ENCODE measurements around the gene ATP5MC2. TPM values are rescaled to one million over a fixed set of nuclear protein-coding genes. Genes with fewer than 3 reads are reported as not detected.

Gene ATP5MC2
- polyA plus RNA-seq, 3 donors: 498 to 587 (median 522) TPM

GRCh38 chr12:53625373-53625945, 50.4 kb downstream of the ATP5MC2 start:
- H3K4me1 ChIP-seq (ENCODE audit: control insufficient read depth in 1 of 2, insufficient read depth in 2 of 2, low read length in 2 of 2): peaks cover 37 to 42% of the 10 kb centered on the region in 2 donors
- Mint-ChIP-seq H3K36me3 (peaks cover 1 to 12% of the 10 kb centered on the region in 2 donors), H3K27ac (peak overlapping the region; percentile 91 to 100 (median 96)), H3K9me3 (no peaks in the 10 kb centered on the region), H3K4me1 (peaks cover 49% of the 10 kb centered on the region), H3K4me3 (peak overlapping the region; percentile 91 to 98), H3K27me3 (ENCODE audit: low read depth in 3 of 3) (peaks cover 0 to 2% (median 1%) of the 10 kb centered on the region in 3 donors)
- no peaks in the 10 kb centered on the region for H3K9me3 ChIP-seq (replicated peaks in 1 of 2; ENCODE audit: control insufficient read depth in 1 of 2, insufficient read depth in 1 of 2, low read length in 2 of 2)
- peaks cover 2 to 8% of the 10 kb centered on the region in 2 donors for H3K36me3 ChIP-seq (replicated peaks in 1 of 2; ENCODE audit: control insufficient read depth in 1 of 2, insufficient read depth in 2 of 2, low read length in 2 of 2)
- no peak for TF ChIP-seq CTCF (IDR thresholded peaks at IDR 0.05)
- H2AFZ ChIP-seq (ENCODE audit: insufficient read depth, low read depth, low read length, poor library complexity, severe bottlenecking): peak overlapping the region; percentile 91
- H3K4me2 ChIP-seq (replicated peaks; ENCODE audit: extremely low read depth, low read length, poor library complexity, severe bottlenecking): peak overlapping the region; percentile 100
- H4K20me1 ChIP-seq (ENCODE audit: insufficient read depth, low read length): no peaks in the 10 kb centered on the region
- intact Hi-C loops (cut with micrococcal nuclease): loop anchor here in 1 of 2 donors (5.0 to 10.0 kb wide), 2 partner anchors 48 to 49 kb away; partner anchors contain the start of gene ATP5MC2
- no peaks in the 10 kb centered on the region for H3K27me3 ChIP-seq (ENCODE audit: control insufficient read depth in 2 of 2, insufficient read depth in 2 of 2, low read length in 2 of 2)
- peaks cover 55% of the 10 kb centered on the region for H3K79me2 ChIP-seq (ENCODE audit: insufficient read depth, low read length)
- H3K27ac ChIP-seq (ENCODE audit: low read depth in 1 of 2, low read length in 2 of 2): peak overlapping the region; percentile 75 to 94
- DNase-seq: no peak
- H3K4me3 ChIP-seq (replicated peaks in 1 of 3; ENCODE audit: low read depth in 2 of 3, low read length in 3 of 3): peak overlapping the region; percentile 81 to 100 (median 99)
- WGBS (ENCODE audit: insufficient coverage): 33% methylated on average over 3 of the region's 5 CpGs
- peak overlapping the region; percentile 84 for H3K9ac ChIP-seq (ENCODE audit: insufficient read depth, low read length, poor library complexity, severe bottlenecking)

- H3K4me1 ChIP-seq (ENCODE audit: control insufficient read depth in 1 of 2, insufficient read depth in 2 of 2, low read length in 2 of 2): peaks cover 37 to 43% of the 10 kb centered on the region in 2 donors
- DNase-seq: no peak
- peak overlapping the region; percentile 100 for H3K4me2 ChIP-seq (replicated peaks; ENCODE audit: extremely low read depth, low read length, poor library complexity, severe bottlenecking)
- no peaks in the 10 kb centered on the region for H4K20me1 ChIP-seq (ENCODE audit: insufficient read depth, low read length)
- peaks cover 0 to 2% (median 1%) of the 10 kb centered on the region in 3 donors for H3K27me3 Mint-ChIP-seq (ENCODE audit: low read depth in 3 of 3)
- no peaks in the 10 kb centered on the region for H3K9me3 ChIP-seq (replicated peaks in 1 of 2; ENCODE audit: control insufficient read depth in 1 of 2, insufficient read depth in 1 of 2, low read length in 2 of 2)
- intact Hi-C loops (cut with micrococcal nuclease): loop anchor here in 1 of 2 donors (5.0 to 10.0 kb wide), 2 partner anchors 48 to 50 kb away; partner anchors contain the start of gene ATP5MC2
- H3K9me3 Mint-ChIP-seq: no peaks in the 10 kb centered on the region
- peaks cover 1 to 12% of the 10 kb centered on the region in 2 donors for H3K36me3 Mint-ChIP-seq
- peak overlapping the region; percentile 91 to 98 for H3K4me3 Mint-ChIP-seq
- no peak for TF ChIP-seq CTCF (IDR thresholded peaks at IDR 0.05)
- peak overlapping the region; percentile 84 for H3K9ac ChIP-seq (ENCODE audit: insufficient read depth, low read length, poor library complexity, severe bottlenecking)
- no peaks in the 10 kb centered on the region for H3K27me3 ChIP-seq (ENCODE audit: control insufficient read depth in 2 of 2, insufficient read depth in 2 of 2, low read length in 2 of 2)
- H3K4me3 ChIP-seq (replicated peaks in 1 of 3; ENCODE audit: low read depth in 2 of 3, low read length in 3 of 3): peak overlapping the region; percentile 81 to 100 (median 99)
- H2AFZ ChIP-seq (ENCODE audit: insufficient read depth, low read depth, low read length, poor library complexity, severe bottlenecking): no peak overlapping the region
- WGBS (ENCODE audit: insufficient coverage): no CpG with 5 or more reads among the region's 4 CpGs
- H3K36me3 ChIP-seq (replicated peaks in 1 of 2; ENCODE audit: control insufficient read depth in 1 of 2, insufficient read depth in 2 of 2, low read length in 2 of 2): peaks cover 2 to 8% of the 10 kb centered on the region in 2 donors
- H3K4me1 Mint-ChIP-seq: peaks cover 50% of the 10 kb centered on the region
- H3K79me2 ChIP-seq (ENCODE audit: insufficient read depth, low read length): peaks cover 58% of the 10 kb centered on the region
- H3K27ac Mint-ChIP-seq: peak overlapping the region; percentile 91 to 100 (median 96)
- peak overlapping the region in 1 of 2 donors; percentile 94 for H3K27ac ChIP-seq (ENCODE audit: low read depth in 1 of 2, low read length in 2 of 2)
These were observed 50.9 kb downstream of the ATP5MC2 start for GRCh38 chr12:53624956-53625355.

Data from CD14-positive monocyte (primary cell).